UCSD-AML1 (cell line): Measurements from ENCODE around the gene MAPRE2.

Experiments used
- DNase-seq: peaks from one replicate; lab custom pipeline; 2025; ENCODE audit not compliant: unreplicated experiment; lab: John Stamatoyannopoulos, UW

The MAPRE2 gene

DNA sequence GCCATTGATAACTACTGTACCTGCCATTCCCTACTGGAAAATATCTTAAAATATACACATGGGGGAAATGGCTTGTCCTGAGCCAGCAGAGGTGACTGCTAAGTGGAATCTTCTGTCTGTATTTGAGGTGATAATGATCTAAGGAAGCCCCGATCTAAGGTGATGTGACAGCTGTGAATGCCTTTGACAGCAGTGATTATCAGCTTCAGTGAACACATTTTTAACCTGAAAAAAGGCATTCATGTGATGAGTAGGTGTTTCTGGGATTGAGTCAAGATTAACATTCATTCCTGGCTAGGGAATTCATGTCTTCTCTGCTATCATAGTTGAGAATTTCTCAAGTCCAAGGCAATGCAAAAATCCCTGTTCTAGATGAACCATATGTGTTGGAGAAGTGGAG, 9.1 kb upstream of the MAPRE2 start:
- DNase-seq = no peak

DNA sequence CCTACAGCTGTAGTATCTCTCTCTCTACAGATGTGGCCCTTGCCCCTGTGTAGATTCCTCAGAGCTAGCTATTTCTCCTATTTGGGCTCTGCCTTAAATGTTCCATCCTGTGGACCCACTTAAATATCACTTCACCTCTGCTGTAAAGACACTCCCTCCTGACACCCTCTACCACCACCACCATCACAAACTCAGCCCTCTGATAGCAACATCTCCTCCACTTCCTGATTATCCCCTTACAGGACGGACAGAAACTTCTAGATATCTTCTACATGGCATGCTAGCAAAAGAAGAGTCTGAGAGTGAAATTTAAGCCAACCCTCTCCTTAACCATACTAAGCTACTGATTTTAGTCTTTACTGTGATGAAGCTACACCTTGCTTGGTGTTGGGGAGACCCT, 3.2 kb upstream of the MAPRE2 start:
- no peak for DNase-seq

DNA sequence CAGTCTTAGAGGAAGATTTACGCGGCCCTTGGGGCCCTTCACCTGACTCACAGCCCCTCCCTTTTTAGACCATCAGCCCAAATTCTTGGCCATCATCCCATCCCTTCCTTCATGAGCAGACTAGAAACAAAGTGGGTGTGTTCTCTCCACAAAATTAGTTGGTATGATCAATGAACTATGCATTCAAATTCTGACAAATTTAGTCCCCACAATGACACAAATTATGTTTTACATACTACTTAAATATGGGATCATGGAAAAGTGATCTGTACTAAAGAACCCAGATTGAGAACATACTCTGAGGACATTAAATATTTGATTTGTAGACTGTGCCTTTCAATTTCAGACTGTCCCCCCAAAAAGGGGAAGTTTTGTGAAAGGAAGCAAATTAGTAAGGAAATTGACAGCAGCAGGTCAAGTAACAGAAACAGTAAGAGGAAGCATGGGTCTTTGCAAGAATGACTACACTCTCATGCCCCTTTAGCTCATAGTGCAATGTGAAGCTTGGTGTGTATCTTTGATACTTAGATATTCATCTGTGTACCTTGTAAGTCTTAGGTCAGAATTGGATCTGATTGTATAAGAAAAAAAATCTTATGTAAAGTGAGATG, 2.2 kb upstream of the MAPRE2 start:
- no peak for DNase-seq

DNA sequence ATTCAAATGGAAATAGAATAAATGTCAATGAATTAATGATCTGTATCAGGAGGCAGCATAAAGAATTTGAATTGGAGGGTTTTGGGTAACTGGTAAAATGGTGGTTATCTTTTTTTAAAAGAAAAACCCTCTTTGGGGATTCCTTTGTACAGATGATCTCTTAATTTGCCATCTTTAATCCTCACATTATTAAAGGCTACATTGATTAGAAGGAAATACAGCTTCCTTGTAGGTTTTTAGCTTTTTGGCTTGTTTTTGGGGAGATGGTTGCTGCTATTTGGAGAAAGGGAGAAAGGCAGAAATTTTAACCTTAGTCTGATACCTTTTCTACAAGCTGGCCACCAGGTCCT, 600 bp upstream of the MAPRE2 start:
- no peak for DNase-seq

DNA sequence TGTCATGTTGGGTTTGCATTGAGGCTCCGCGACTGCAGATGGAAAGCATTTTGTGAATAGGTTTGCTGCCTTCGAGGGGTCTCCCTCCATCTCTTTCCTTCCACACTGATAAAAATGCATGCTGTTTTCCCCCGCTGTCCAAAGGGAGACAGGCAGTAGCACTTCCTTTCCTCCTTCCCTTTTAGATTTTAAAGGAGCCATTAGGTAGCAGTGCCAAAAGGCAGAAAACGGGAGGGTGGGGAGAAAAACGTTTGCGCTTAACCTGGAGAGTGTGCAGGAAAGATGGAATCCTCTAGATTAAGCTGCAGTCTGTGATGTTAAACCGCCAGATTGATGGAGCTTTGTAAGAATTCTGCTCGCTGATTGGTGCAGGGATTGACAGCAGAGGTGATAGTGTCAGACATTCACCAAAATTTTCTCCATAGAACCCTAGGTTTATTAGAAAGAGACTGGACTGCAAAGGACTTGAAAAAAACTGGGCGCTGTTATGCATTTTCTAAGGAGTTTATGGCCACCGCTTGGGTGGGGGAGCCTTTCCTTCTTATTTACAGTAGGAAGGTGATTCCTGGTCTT, 688 bp downstream of the MAPRE2 start:
- DNase-seq = no peak

DNA sequence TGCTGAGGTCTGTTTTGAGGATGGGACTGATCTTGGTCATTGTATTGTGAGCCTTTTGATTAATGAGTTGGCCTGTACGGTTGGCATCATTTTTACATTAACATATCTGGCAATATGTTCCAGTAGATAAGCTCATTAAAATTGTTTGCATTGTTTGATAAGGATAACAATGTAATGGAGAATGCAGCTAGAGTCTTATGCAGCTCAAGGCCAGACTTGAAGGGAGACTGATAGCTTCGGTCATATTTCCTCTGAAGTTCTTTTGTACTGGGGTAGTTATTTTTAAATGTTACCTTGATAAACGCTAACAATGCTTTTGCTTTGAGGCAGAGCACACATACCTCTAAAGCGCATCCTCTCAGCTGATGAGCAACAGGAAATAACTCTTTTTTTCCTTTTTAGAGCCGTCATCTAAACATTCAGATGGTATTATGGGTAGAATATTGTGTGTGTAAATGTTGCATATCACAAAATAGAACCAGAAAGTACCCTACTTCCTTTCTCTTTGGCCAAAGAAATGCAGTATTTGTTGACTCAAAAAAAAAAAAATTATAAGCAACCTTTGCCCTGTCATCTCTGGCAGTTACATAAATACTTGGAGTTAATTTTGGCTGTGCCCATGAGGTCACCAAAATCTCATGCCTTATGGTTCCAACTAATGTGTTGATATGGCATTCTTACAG, 1.3 kb downstream of the MAPRE2 start:
- DNase-seq = no peak

DNA sequence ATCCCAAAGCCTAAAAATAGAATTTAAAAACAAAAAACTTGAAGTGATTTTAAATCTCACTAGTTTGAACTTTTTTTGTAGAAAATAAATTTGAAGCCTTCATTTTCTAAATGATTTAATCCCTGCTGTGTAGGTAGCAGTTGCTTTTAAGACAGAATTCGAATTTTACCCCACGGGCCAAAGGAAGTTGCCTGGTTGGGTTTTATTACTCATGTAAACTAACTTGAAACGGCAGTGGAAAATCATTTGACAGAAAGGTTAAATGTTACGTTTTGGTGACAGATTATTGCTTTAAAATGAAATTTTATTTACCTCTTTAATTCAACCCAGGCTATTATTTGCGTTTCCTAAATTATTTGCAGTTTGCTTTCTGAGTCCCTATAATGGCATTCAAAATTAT, 2.0 kb downstream of the MAPRE2 start:
- no peak for DNase-seq

DNA sequence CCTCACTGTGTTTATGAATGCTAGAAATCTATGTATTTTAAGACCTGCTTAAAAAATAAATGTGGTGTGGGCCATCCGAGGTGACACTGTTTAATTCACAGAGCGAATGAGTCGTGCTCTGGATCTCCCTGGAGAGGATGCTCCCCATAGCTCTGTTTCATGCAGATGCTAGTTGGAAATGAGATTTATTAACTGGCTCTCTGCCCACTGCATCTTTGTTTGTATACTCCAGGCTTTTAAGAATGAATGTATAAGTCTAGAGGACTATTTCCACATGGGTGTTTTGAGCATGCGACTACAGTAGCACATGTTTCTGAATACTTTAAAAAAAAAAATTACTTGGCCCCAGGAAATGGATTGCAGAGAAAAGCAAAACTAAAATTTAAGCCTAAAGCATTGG, 3.9 kb downstream of the MAPRE2 start:
- DNase-seq = no peak

DNA sequence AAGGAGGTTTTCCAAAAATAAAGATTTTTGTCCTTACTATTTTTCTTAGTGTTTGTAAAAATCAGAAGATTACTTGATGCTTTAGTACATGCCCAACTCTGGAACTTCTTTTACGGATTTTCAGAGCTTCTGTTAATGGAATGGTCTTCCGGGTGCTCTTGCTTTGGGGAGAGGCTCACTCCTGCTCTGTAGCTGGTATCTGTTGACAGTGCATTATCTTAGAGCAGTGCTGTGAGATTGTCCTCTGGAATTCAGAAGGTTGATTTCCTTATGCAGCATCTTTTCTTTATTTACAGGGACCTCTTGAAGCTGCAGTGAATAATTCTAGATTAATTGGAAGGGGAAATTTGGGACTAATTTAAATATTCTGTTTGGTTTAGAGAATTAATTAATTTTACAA, 4.6 kb downstream of the MAPRE2 start:
- DNase-seq = no peak

DNA sequence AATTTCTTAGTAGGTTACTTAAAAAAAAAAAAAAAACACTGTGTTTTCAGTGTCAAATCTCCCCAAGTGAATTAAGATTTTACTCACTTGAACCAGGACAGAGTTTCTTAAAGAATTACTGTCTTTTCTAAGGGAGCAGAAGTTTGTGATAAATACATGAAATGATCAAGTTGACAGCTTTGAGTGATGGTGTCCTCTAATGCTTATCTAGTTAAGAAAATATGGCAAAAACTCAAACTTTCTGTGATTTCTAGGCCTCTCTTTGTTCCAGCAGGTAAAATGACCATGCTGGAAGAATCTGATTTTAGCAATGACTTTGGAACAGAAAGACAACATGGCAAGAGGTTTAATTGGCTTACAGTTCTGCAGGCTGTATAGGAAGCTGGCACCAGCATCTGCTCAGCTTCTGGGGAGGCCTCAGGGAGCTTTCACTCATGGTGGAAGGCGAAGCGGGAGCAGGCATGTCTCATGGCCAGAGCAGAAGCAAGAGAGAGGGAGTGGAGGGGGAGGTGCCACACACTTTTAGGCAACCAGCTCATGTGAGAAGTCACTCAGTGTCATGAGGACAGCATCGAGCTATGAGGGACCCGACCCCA, 6.6 kb downstream of the MAPRE2 start:
- DNase-seq = no peak

DNA sequence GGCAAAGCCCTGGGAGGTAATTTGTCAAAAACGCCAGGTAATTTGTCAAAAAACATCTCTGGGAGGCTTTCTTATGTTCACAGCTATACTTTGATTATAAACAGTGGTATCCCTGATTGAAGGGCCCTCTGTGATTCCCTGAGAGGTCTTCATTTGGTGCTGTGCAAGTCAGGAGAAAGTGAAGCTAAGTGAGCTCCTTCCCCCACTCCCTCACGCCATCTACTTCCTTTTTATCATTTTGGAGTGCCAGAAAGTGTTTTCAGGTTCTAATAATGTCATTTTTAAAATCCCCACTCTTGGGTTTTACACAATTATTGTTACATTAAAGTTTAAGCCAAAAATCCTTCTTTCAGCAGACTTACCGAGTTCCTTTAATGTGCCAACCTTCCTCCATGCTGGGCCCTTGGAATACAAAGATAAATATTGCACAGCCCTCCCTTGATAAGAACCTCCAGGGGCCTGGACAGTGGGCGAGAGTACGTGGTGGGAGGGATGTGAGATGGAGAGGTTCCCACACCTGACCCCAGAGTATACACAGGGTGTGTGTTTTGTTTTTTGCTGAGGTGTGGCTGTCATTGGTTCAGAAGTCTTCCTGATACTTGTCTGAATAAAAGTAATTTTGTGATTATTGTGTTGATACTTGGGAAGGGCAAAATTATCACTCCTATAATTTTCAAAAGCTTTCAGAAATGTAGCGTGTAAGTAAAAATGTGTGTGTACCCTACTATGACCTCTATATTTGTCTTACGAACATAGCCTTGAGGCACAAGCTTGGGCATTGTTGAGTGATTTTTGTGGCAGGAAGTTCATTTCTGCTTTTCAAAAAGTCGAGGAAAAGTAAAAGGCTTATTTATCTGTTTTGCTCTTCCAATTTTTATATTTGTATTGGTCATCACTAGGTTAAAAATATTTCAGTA, 8.2 kb downstream of the MAPRE2 start:
- DNase-seq = no peak

DNA sequence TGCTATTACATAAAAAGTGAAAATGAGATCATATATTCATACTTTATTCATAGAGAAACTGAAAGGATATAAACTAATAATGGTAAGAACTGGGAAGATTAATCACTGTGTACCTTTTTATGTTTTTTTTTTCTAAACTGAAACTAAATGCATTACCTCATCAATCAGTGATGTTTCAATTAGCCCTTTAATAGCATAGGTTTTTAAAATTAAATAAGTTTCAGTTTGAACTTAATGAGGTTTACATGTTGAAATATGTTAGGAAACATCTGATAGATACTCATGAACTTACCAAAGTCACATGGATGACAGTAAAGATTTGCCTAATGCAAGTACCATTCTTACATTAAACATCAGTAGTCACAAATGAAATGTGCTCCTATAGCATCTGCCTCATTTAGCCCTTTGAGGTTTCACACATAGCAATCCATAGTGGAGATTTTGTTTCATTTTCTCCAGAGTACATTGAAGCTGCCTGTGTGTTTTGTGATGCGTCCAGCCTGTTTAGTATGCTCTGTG, 8.9 kb downstream of the MAPRE2 start:
- no peak for DNase-seq

DNA sequence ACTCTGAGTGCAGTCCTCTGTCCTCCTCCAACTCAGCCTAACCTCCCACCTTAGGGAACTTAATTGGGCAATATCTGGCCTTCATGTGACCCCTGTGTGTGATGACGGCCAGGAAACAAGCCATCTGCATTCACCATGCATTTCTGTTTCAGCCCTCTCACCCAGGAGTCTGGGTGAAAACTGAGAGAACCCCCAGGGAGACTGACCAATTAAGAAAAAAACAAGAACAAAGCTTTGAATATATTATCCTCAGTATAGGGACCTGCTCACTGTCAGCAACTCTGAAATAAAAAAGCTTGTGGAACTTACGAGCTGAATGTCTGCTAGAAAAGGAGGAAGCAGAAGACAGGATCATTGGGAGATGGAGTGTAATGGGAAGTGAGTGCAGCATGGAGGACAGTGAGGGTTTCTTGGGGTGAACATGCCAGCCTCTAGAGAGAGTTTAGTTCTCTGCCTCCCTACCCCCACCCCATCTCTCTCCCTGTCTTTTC, 9.5 kb downstream of the MAPRE2 start:
- DNase-seq = no peak

DNA sequence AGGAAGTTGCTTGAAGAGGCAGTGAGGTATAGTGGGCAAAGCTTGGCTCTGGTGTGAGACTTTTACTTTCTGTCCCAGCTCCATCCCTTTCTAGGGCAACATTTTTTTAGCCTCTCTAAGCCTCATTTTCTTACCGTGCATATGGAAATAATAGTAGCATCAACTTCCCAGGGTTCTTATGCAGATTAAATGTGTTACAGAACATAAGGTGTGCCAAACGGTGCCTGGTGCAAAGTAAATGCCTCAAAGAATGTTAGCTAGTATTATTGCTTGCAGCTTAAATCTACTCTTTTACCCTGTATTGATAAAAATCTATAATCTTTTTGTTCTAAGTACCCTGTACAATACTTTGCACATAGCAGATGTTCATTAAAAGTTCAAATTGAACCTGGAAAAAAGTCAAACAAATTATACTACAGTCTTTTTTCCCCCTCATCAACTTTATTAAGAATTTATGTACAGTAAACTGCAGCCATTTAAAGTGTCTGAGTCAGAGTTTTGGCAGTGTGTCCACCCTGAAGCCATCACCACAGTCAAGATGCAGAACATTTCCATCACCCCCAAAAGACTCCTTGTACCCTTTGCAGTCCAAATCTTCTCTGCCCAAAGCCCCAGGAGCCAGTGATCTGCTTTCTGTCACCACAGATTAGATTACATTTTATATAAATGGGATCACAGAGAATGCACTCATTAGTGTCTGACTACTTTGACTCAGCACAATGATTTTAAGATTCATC, 10.6 kb downstream of the MAPRE2 start:
- DNase-seq = no peak

DNA sequence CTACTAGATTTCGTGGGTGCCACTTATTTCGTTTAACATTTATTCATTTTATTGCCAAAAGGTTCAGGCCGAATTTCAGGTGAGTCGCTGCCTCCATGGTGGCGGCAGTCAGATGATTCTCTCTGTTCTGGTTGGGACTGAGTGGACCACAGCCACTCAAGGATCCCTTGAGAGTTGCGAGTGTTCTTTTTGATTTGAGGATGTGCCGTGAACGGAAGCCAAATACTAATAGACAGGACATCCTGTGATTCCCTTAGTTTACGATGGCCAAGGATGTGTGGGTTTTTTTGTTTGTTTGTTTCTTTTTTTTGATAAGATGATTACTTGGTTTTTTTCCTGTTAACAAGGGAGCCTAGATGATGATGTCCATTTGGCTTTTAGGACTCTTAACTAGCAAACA, 13.2 kb downstream of the MAPRE2 start:
- no peak for DNase-seq

DNA sequence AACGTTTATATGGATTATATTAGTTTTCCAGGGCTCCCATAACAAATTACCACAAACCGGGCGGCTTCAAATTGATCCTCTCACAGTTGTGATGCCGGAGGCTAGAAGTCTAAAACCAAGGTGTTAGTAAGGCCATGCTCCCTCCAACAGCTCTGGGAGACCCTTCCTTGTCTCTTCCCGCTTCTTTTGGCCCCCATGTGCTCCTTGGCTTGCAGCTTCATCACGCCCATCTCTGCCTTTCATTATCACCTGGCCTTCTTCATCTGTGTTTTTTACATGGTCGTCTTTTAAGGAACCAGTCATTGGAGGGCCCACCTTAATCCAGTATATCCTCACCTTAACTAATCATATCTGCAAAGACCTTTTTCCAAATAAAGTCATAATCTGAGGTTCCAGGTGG, 13.9 kb downstream of the MAPRE2 start:
- no peak for DNase-seq

DNA sequence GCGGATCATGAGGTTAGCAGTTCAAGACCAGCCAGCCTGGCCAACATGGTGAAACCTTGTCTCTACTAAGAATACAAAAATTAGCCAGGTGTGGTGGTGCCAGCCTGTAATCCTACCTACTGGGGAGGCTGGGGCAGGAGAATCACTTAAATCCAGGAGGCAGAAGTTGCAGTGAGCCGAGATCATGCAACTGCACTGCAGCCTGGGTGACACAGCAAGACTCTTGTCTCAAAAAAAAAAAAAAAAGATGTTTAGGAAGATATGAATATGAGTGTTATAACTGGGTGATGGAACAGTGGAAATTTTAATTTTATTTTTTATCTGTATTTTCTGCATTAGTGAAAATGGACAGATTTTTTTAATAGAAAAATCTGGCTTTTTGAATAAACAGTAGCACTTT, 14.5 kb downstream of the MAPRE2 start:
- no peak for DNase-seq

DNA sequence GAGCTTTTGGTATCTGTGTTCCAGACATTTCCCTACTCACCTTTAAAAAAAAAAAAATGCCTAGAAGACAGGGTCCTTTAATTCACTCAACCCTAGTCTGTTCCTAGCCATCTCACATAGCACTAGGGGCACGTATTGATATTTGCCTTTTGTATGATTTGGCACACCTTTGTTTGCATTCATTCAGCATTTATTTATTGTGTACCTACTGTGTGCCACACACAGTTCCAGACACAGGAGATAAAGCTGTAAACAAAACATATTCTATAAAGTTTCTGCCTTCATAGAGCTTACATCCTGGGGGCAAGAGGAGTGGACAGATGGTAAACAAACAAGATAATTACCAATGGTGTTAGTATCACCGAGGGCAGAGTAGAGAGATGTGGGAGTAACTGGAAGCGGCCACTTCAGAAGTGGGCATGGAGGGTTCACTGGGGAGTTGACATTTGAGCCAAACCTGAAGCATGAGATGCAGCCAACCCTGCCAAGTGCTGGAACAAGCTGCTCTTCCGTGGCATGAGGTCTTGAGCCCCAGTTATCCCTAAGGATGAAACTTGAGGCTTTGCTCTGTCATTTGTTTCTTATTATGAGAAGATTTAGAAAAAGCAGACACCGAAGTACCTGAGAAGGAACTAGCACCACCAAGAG, 18.2 kb downstream of the MAPRE2 start:
- no peak for DNase-seq

DNA sequence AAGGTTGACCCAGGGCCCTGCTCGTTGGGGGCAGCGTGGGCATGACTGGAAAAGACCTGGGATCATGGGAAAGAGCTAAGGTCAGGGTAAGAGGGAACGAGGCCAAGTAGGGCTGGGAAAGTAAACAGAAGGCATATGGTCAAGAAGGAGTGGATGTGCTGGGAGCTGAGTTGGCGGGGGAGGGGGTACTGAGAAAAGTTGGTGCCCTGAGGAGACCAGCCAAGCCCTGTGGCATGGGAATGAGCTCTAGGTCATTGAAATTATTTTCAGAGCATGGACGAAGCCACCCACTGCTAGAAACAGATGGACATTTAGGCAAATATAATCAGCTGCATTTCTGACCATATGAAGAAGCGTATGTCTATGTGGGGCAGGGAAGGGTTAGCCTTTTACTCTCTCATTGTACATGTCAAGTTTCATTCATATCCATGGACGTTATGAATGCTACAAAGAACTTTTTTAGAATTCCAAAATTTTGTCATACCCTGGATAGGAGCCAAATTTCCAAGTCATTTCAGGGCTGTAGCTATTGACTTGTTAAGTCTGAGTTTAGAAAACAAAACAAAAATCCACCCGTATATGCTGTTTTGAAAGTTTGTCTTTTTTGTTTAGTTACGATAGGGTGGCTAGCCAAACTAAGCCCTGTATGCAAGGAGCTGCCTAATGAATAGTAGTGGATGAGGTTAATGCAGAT, 19.1 kb downstream of the MAPRE2 start:
- DNase-seq = no peak
